Neural progenitor cell (in vitro differentiated cells): ENCODE data around the gene TNS3.

Experiments used
- EZH2 ChIP-seq: fragments of 200-600 bp; sonication (generic); IDR thresholded peaks from 2 replicates; pipeline ENCODE4 v1.6.1; 2017; ENCODE audit warnings: antibody characterized with exemption, mild to moderate bottlenecking, moderate library complexity
- EZH2phosphoT487 ChIP-seq: fragments of 200-600 bp; sonication (generic); IDR thresholded peaks from 2 replicates; pipeline ENCODE4 v1.6.1; 2017; ENCODE audit warnings: antibody characterized with exemption
- TF ChIP-seq, protein P1 (sequence below): fragments of 200-600 bp; sonication (generic); IDR thresholded peaks from 2 replicates; pipeline ENCODE4 v1.5.1; 2017; ENCODE audit warnings: antibody characterized with exemption, mild to moderate bottlenecking

DNA sequence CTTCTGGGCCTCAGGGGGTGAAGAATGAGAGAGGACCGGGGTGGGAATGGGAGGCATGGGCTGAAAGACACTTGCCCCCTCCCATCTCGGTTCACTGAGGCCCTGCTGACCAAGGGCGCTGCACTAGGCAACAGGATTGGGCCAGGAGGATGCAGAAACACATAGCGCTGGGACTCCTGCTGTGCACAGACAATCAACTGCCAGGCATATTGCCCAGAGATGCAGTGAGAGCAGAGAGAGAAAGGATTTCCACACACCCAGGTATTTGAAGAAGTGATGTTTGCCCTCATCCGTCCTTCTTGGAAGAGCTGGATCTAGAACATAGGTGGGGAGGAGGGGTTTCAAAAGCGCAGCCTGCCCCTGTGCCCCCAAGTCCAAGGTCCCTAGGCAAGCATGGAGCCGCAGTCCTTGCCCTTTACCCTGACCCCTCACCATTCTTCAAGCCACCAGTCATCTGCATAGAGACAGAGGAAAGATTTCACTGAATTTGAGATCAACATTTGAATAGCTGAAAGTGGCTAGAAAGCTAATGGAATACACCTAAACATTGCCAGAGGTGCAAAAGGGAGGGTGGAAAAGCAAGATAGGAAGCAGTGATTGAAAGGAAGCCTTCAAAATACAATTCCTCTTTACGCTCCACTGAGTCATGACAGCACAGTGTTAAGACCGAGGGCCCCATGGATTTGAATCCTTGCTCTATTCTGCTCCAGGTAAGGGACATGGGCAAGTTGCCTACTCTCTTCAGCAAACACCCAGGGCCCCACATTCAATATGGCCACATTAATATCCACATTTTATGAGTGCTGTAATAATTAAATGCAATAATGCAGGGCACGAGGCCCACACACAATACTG, 44.2 kb upstream of the TNS3 start:
- TF ChIP-seq, protein P1, sequence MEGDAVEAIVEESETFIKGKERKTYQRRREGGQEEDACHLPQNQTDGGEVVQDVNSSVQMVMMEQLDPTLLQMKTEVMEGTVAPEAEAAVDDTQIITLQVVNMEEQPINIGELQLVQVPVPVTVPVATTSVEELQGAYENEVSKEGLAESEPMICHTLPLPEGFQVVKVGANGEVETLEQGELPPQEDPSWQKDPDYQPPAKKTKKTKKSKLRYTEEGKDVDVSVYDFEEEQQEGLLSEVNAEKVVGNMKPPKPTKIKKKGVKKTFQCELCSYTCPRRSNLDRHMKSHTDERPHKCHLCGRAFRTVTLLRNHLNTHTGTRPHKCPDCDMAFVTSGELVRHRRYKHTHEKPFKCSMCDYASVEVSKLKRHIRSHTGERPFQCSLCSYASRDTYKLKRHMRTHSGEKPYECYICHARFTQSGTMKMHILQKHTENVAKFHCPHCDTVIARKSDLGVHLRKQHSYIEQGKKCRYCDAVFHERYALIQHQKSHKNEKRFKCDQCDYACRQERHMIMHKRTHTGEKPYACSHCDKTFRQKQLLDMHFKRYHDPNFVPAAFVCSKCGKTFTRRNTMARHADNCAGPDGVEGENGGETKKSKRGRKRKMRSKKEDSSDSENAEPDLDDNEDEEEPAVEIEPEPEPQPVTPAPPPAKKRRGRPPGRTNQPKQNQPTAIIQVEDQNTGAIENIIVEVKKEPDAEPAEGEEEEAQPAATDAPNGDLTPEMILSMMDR, result no peak
- no peak for TF ChIP-seq EZH2
- TF ChIP-seq EZH2phosphoT487, result no peak
